Right lobe of liver (tissue), 6 donors: ENCODE data around the gene B4GAT1. TPM values are rescaled to one million over a fixed set of nuclear protein-coding genes. Genes with fewer than 3 reads are reported as not detected.
A peak's percentile ranks its signal among the peaks of the same experiment; 100 is the strongest.

Experiments used
- ATAC-seq, 4 donors: fragments of 200-7000 bp; cut with Tn5 transposase; one replicate each; pipeline ENCODE4 v1.9.1; 2020; ENCODE audit warnings: mild to moderate bottlenecking in 4 of 4, moderate library complexity in 4 of 4
- DNase-seq, 3 donors: peaks; one replicate each; pipeline ENCODE4 v3.0.0-alpha.2; 2020
- H3K27ac ChIP-seq, 3 donors: fragments of 200-600 bp; one replicate each; pipeline ENCODE4 v1.8.0; 2022
- H3K27me3 ChIP-seq, 2 donors: fragments of 200-600 bp; one replicate each; pipeline ENCODE4 v1.8.0; 2022
- H3K36me3 ChIP-seq, 4 donors: fragments of 200-600 bp; sonication (generic) in 1 of 4; one replicate each; pipeline versions ENCODE4 v1.5.1 to v1.8.0; 2017 to 2022; ENCODE audit warnings: control low read depth in 1 of 4
- H3K4me1 ChIP-seq, 4 donors: fragments of 200-600 bp; sonication (generic) in 1 of 4; one replicate each; pipeline versions ENCODE4 v1.5.1 to v1.8.0; 2017 to 2022; ENCODE audit warnings: control low read depth in 1 of 4
- H3K4me3 ChIP-seq, 3 donors: fragments of 200-600 bp; one replicate each; pipeline ENCODE4 v1.8.0; 2022
- H3K9me3 ChIP-seq, 4 donors: fragments of 200-600 bp; sonication (generic) in 1 of 4; one replicate each; pipeline versions ENCODE4 v1.5.1 to v1.8.0; 2017 to 2022; ENCODE audit warnings: control low read depth in 1 of 4
- CTCF ChIP-seq, 4 donors: fragments of 200-600 bp in 3 of 4; fragments of 450-650 bp in 1 of 4; IDR thresholded peaks; one replicate each; pipeline versions ENCODE4 v1.5.1 to v1.8.0; 2016 to 2022; ENCODE audit warnings: antibody characterized with exemption in 4 of 4, mild to moderate bottlenecking in 2 of 4
- POLR2A ChIP-seq: fragments of 450-650 bp; IDR thresholded peaks from one replicate; pipeline ENCODE4 v1.6.1; 2017; ENCODE audit warnings: antibody characterized with exemption, mild to moderate bottlenecking
- WGBS: methylation state at CpG from one replicate; pipeline ENCODE4 v1.1.6; 2018; ENCODE audit warnings: low coverage, low lambda C conversion rate; ENCODE audit not compliant: insufficient coverage; ENCODE audit errors: missing lambda C conversion rate; 5-methylcytosine and 5-hydroxymethylcytosine counted together
- intact Hi-C, 2 donors: fragments of 100-400 bp; cut with DNase I; formaldehyde crosslinking; loops; one replicate each; pipeline versions ENCODE4 v1.11.2 to v1.14.1; 2022
- total RNA-seq, 6 experiments: library from RNA; depleted of rRNA in 2 of 6; stranded (reverse); fragments of >200 nt in 2 of 6; fragmentation: NEBNext Ultra II Directional in 3 of 6; extraction: Animal tissue kit (Norgen Biotek cat#: 25700) in 3 of 6; gene quantifications; one replicate each; pipeline versions ENCODE4 v1.1.0 to v1.2.4, GENCODE V29; 2016 to 2023
- donor health status: DM: no; HTN: yes; CAD: no.
- donor health status: DM: no; HTN: no; CAD: no.
- donor health status: DM: no; HTN: no; CAD: no.
- donor health status: DM: no; HTN: yes; CAD: no.
- donor health status: DM: no; HTN: yes; CAD: no.

B4GAT1 gene
- total RNA-seq, 6 experiments from 2014 or later = 6.3 to 25.4 (median 15.6) TPM

GRCh38 chr11:66315921-66316811 lies 31.3 kb downstream of the B4GAT1 start:
- TF ChIP-seq CTCF (IDR thresholded peaks at IDR 0.05) = no peak
- TF ChIP-seq POLR2A = no peak
- DNase-seq (no peak), ATAC-seq (no peak)
- H3K27me3 ChIP-seq = no peaks in the 10 kb centered on the region
- peaks cover 0 to 18% (median 8%) of the 10 kb centered on the region in 4 donors for H3K4me1 ChIP-seq
- peak overlapping the region; percentile 2 to 31 (median 14) for H3K4me3 ChIP-seq
- 81% methylated on average over 6 of the region's 52 CpGs for WGBS
- no peaks in the 10 kb centered on the region for H3K36me3 ChIP-seq
- H3K27ac ChIP-seq = no peak overlapping the region
- H3K9me3 ChIP-seq = no peaks in the 10 kb centered on the region
- intact Hi-C loops = no loop called here

- peaks cover 0 to 18% (median 8%) of the 10 kb centered on the region in 4 donors for H3K4me1 ChIP-seq
- H3K27ac ChIP-seq = no peak overlapping the region
- no peak for TF ChIP-seq CTCF (IDR thresholded peaks at IDR 0.05)
- TF ChIP-seq POLR2A = no peak
- 80% methylated on average over 1 of the region's 14 CpGs for WGBS
- ATAC-seq (no peak), DNase-seq (no peak)
- intact Hi-C loops = no loop called here
- no peaks in the 10 kb centered on the region for H3K27me3 ChIP-seq
- no peaks in the 10 kb centered on the region for H3K9me3 ChIP-seq
- H3K4me3 ChIP-seq = no peak overlapping the region
- H3K36me3 ChIP-seq = no peaks in the 10 kb centered on the region
These were observed 31.9 kb downstream of the B4GAT1 start for GRCh38 chr11:66315498-66315885.

- DNase-seq (no peak), ATAC-seq (no peak)
- Histone ChIP-seq H3K27me3 (no peaks in the 10 kb centered on the region), H3K4me3 (no peak overlapping the region), H3K27ac (no peak overlapping the region), H3K9me3 (no peaks in the 10 kb centered on the region), H3K4me1 (peaks cover 0 to 18% (median 8%) of the 10 kb centered on the region in 4 donors), H3K36me3 (no peaks in the 10 kb centered on the region)
- intact Hi-C loops = no loop called here
- WGBS = 85% methylated on average over 4 of the region's 17 CpGs
- no peak for TF ChIP-seq POLR2A
- TF ChIP-seq CTCF (IDR thresholded peaks at IDR 0.05) = no peak
These were observed 32.6 kb downstream of the B4GAT1 start for GRCh38 chr11:66314561-66315497.

GRCh38 chr11:66314186-66314501 lies 33.3 kb downstream of the B4GAT1 start:
- ATAC-seq (no peak), DNase-seq (no peak)
- H3K36me3 ChIP-seq = no peaks in the 10 kb centered on the region
- no peaks in the 10 kb centered on the region for H3K9me3 ChIP-seq
- no peak overlapping the region for H3K4me3 ChIP-seq
- intact Hi-C loops = no loop called here
- H3K27ac ChIP-seq = no peak overlapping the region
- 80% methylated on average over 1 of the region's 1 CpG for WGBS
- peaks cover 0 to 18% (median 8%) of the 10 kb centered on the region in 4 donors for H3K4me1 ChIP-seq
- no peak for TF ChIP-seq POLR2A
- no peak for TF ChIP-seq CTCF (IDR thresholded peaks at IDR 0.05)
- no peaks in the 10 kb centered on the region for H3K27me3 ChIP-seq
